ENCODE data around the gene APBB2. TPM values are rescaled to one million over a fixed set of nuclear protein-coding genes. Genes with fewer than 3 reads are reported as not detected.
"Not testable (repeated sequence)": the region's sequence is repeated elsewhere in the genome, so short reads cannot be mapped to it uniquely, and the experiment has no call there.

The APBB2 gene
- total RNA-seq, 1 experiment from 2014 or later = 49.0 TPM

GRCh38 chr4:41148292-41148691 is 66.0 kb downstream of the APBB2 start:
- Mint-ChIP-seq H3K4me1 (peaks cover 30% of the 10 kb centered on the region), H3K4me3 (no peak overlapping the region), H3K27me3 (ENCODE audit: low read depth) (no peaks in the 10 kb centered on the region), H3K27ac (no peak overlapping the region), H3K36me3 (no peaks in the 10 kb centered on the region), H3K9me3 (no peaks in the 10 kb centered on the region)
- DNase-seq (ENCODE audit: low spot score) (no peak), ATAC-seq (no peak)
- no peak for TF ChIP-seq ZBTB21 (CRISPR knock-in tag; IDR thresholded peaks at IDR 0.05; ENCODE audit: borderline replicate concordance)
- TF ChIP-seq, protein P1, sequence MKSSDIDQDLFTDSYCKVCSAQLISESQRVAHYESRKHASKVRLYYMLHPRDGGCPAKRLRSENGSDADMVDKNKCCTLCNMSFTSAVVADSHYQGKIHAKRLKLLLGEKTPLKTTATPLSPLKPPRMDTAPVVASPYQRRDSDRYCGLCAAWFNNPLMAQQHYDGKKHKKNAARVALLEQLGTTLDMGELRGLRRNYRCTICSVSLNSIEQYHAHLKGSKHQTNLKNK (CRISPR knock-in tag; IDR thresholded peaks at IDR 0.05) = no peak
- no peak for TF ChIP-seq NFATC4 (CRISPR knock-in tag; IDR thresholded peaks at IDR 0.05)
- TF ChIP-seq, protein P2, sequence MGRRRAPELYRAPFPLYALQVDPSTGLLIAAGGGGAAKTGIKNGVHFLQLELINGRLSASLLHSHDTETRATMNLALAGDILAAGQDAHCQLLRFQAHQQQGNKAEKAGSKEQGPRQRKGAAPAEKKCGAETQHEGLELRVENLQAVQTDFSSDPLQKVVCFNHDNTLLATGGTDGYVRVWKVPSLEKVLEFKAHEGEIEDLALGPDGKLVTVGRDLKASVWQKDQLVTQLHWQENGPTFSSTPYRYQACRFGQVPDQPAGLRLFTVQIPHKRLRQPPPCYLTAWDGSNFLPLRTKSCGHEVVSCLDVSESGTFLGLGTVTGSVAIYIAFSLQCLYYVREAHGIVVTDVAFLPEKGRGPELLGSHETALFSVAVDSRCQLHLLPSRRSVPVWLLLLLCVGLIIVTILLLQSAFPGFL (CRISPR knock-in tag; IDR thresholded peaks at IDR 0.05; ENCODE audit: borderline replicate concordance) = no peak
- TF ChIP-seq, protein P3, sequence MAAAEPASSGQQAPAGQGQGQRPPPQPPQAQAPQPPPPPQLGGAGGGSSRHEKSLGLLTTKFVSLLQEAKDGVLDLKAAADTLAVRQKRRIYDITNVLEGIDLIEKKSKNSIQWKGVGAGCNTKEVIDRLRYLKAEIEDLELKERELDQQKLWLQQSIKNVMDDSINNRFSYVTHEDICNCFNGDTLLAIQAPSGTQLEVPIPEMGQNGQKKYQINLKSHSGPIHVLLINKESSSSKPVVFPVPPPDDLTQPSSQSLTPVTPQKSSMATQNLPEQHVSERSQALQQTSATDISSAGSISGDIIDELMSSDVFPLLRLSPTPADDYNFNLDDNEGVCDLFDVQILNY (CRISPR knock-in tag; IDR thresholded peaks at IDR 0.05) = no peak
- TF ChIP-seq IRF2 (CRISPR knock-in tag; IDR thresholded peaks at IDR 0.05; ENCODE audit: borderline replicate concordance, low read depth) = no peak
- POLR2A ChIA-PET = no interaction called here
- CTCF ChIA-PET = no interaction called here

GRCh38 chr4:41147570-41147969 is 66.8 kb downstream of the APBB2 start:
- H3K4me3 Mint-ChIP-seq; DNase-seq (ENCODE audit: low spot score); ATAC-seq; H3K36me3 Mint-ChIP-seq; H3K9me3 Mint-ChIP-seq; H3K27me3 Mint-ChIP-seq (ENCODE audit: low read depth): not testable (repeated sequence)
- peak overlapping the region; percentile 88 for H3K27ac Mint-ChIP-seq
- CTCF ChIA-PET = interaction anchor here (0.7 kb wide), 1 partner anchor 11 kb away, joined by 5 read pairs; no protein-coding TSS in a partner anchor
- POLR2A ChIA-PET = interaction anchor here (0.6 to 0.7 kb wide), 2 partner anchors 9 to 1461 kb away, joined by 3 to 5 read pairs; no protein-coding TSS in a partner anchor
- H3K4me1 Mint-ChIP-seq = peaks cover 32% of the 10 kb centered on the region

DNA sequence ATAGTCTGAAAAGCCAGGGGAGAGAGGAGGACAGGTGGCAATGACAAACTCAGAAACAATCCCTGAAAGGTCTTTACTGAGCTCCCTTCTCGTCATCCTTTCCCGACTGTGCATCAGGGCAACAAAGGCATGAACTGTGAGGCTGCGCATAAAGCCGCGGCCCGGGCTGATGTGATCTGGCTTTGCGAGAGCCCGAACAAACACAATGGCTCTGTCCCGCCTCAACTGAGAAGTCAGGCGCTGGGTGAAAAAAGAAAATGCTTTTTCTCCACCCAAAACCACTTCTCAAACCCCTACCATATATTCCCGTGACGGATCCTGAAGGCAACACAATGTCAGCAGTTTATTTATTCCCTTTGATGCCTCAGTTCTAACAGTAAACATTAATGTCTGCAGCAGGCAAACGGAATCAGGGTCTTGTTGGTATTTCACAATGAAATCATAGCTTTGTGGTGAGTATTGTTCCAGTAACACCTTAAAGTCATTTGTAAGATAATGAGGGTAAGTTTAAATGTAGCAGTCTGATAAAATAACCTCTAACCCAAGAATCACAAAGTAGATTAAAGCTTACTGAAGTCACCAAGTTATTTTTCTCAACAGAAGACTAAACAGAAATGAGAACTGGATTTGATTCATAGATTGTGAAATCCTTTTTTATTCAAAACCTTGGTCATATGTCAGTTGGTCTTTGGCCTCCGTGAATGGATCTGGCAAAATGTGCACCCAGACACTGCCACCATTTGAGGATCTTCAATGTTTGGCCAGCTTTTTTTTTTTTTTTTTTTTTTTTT is 67.4 kb downstream of the APBB2 start:
- Mint-ChIP-seq H3K4me3 (no peak overlapping the region), H3K27ac (peak overlapping the region; percentile 71)
- POLR2A ChIA-PET = interaction anchor here (0.6 to 0.7 kb wide), 4 partner anchors 8 to 1461 kb away, joined by 3 to 5 read pairs (median 4); no protein-coding TSS in a partner anchor

More for the DNA sequence above, 67.4 kb downstream of the APBB2 start:
- Mint-ChIP-seq H3K9me3 (no peaks in the 10 kb centered on the region), H3K27me3 (ENCODE audit: low read depth) (no peaks in the 10 kb centered on the region), H3K36me3 (no peaks in the 10 kb centered on the region), H3K4me1 (peaks cover 32% of the 10 kb centered on the region)
- TF ChIP-seq JUN (CRISPR knock-in tag; IDR thresholded peaks at IDR 0.05) (no peak), NR3C1 (CRISPR knock-in tag; conservative IDR thresholded peaks at IDR 0.05; ENCODE audit: low read depth) (no peak), ZBTB21 (CRISPR knock-in tag; IDR thresholded peaks at IDR 0.05; ENCODE audit: borderline replicate concordance) (no peak), IRF2 (CRISPR knock-in tag; IDR thresholded peaks at IDR 0.05; ENCODE audit: borderline replicate concordance, low read depth) (no peak), ZNF423 (CRISPR knock-in tag; IDR thresholded peaks at IDR 0.05) (no peak), HMGA2 (CRISPR knock-in tag; IDR thresholded peaks at IDR 0.05) (no peak)
- TF ChIP-seq, protein P4, sequence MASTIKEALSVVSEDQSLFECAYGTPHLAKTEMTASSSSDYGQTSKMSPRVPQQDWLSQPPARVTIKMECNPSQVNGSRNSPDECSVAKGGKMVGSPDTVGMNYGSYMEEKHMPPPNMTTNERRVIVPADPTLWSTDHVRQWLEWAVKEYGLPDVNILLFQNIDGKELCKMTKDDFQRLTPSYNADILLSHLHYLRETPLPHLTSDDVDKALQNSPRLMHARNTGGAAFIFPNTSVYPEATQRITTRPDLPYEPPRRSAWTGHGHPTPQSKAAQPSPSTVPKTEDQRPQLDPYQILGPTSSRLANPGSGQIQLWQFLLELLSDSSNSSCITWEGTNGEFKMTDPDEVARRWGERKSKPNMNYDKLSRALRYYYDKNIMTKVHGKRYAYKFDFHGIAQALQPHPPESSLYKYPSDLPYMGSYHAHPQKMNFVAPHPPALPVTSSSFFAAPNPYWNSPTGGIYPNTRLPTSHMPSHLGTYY (CRISPR knock-in tag; IDR thresholded peaks at IDR 0.05) = no peak
- TF ChIP-seq, protein P5, sequence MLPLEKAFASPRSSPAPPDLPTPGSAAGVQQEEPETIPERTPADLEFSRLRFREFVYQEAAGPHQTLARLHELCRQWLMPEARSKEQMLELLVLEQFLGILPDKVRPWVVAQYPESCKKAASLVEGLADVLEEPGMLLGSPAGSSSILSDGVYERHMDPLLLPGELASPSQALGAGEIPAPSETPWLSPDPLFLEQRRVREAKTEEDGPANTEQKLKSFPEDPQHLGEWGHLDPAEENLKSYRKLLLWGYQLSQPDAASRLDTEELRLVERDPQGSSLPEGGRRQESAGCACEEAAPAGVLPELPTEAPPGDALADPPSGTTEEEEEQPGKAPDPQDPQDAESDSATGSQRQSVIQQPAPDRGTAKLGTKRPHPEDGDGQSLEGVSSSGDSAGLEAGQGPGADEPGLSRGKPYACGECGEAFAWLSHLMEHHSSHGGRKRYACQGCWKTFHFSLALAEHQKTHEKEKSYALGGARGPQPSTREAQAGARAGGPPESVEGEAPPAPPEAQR (CRISPR knock-in tag; IDR thresholded peaks at IDR 0.05) = no peak
- TF ChIP-seq, protein P6, sequence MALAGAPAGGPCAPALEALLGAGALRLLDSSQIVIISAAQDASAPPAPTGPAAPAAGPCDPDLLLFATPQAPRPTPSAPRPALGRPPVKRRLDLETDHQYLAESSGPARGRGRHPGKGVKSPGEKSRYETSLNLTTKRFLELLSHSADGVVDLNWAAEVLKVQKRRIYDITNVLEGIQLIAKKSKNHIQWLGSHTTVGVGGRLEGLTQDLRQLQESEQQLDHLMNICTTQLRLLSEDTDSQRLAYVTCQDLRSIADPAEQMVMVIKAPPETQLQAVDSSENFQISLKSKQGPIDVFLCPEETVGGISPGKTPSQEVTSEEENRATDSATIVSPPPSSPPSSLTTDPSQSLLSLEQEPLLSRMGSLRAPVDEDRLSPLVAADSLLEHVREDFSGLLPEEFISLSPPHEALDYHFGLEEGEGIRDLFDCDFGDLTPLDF (CRISPR knock-in tag; IDR thresholded peaks at IDR 0.05) = no peak
- TF ChIP-seq, protein P3 (CRISPR knock-in tag; IDR thresholded peaks at IDR 0.05) = no peak
- TF ChIP-seq, protein P7, sequence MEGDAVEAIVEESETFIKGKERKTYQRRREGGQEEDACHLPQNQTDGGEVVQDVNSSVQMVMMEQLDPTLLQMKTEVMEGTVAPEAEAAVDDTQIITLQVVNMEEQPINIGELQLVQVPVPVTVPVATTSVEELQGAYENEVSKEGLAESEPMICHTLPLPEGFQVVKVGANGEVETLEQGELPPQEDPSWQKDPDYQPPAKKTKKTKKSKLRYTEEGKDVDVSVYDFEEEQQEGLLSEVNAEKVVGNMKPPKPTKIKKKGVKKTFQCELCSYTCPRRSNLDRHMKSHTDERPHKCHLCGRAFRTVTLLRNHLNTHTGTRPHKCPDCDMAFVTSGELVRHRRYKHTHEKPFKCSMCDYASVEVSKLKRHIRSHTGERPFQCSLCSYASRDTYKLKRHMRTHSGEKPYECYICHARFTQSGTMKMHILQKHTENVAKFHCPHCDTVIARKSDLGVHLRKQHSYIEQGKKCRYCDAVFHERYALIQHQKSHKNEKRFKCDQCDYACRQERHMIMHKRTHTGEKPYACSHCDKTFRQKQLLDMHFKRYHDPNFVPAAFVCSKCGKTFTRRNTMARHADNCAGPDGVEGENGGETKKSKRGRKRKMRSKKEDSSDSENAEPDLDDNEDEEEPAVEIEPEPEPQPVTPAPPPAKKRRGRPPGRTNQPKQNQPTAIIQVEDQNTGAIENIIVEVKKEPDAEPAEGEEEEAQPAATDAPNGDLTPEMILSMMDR (IDR thresholded peaks at IDR 0.05) = no peak
- ATAC-seq = peak; percentile 79
- DNase-seq (ENCODE audit: low spot score) = no peak
- CTCF ChIA-PET = interaction anchor here (0.7 to 1.1 kb wide), 4 partner anchors 10 to 170 kb away, joined by 3 to 5 read pairs (median 4); partner anchors contain the start of gene APBB2
